Measurements from ENCODE around the gene MACROH2A1.
A peak's percentile ranks its signal among the peaks of the same experiment; 100 is the strongest.

The MACROH2A1 gene

GRCh38 chr5:135398855-135399793 lies at the start of gene MACROH2A1:
MACROH2A1 (minus strand) TSS chr5:135399231; CDS start chr5:135389093, 10,138 bp downstream.
- ATAC-seq (ENCODE audit: low read depth): peak; percentile 91
- DNase-seq (ENCODE audit: low spot score in 2 of 2): peak; percentile 73 to 79
- peak within 1 kb of the TSS; percentile 93 for H3K4me3 Mint-ChIP-seq
- H3K4me1 Mint-ChIP-seq: peaks cover 31% of the 10 kb centered on the region
- H3K27me3 Mint-ChIP-seq: no peaks in the 10 kb centered on the region
- peaks cover 2% of the 10 kb centered on the region for H3K36me3 Mint-ChIP-seq
- H3K27ac Mint-ChIP-seq: peak within 1 kb of the TSS; percentile 97
- H3K9me3 Mint-ChIP-seq: no peaks in the 10 kb centered on the region

GRCh38 chr5:135448071-135448739 lies 49.2 kb upstream of the MACROH2A1 start:
- Mint-ChIP-seq H3K36me3 (no peaks in the 10 kb centered on the region), H3K4me3 (no peak overlapping the region), H3K27ac (no peak overlapping the region), H3K27me3 (peaks cover 26% of the 10 kb centered on the region), H3K9me3 (no peaks in the 10 kb centered on the region), H3K4me1 (no peaks in the 10 kb centered on the region)
- DNase-seq (ENCODE audit: low spot score in 2 of 2) (no peak), ATAC-seq (ENCODE audit: low read depth) (no peak)

GRCh38 chr5:135447298-135447929 lies 48.4 kb upstream of the MACROH2A1 start, which contains the start of gene DCANP1:
DCANP1 (minus strand) TSS chr5:135447348; CDS start chr5:135447108, 240 bp downstream.
- DNase-seq (ENCODE audit: low spot score in 2 of 2) (no peak), ATAC-seq (ENCODE audit: low read depth) (no peak)
- Mint-ChIP-seq H3K36me3 (no peaks in the 10 kb centered on the region), H3K27ac (no peak within 1 kb of the TSS), H3K9me3 (no peaks in the 10 kb centered on the region), H3K4me3 (no peak within 1 kb of the TSS), H3K4me1 (no peaks in the 10 kb centered on the region), H3K27me3 (peaks cover 30% of the 10 kb centered on the region)

- H3K4me3 Mint-ChIP-seq: no peak overlapping the region
- H3K36me3 Mint-ChIP-seq: no peaks in the 10 kb centered on the region
- no peak overlapping the region for H3K27ac Mint-ChIP-seq
- peaks cover 30% of the 10 kb centered on the region for H3K27me3 Mint-ChIP-seq
- H3K4me1 Mint-ChIP-seq: no peaks in the 10 kb centered on the region
- ATAC-seq (ENCODE audit: low read depth) (no peak), DNase-seq (ENCODE audit: low spot score in 2 of 2) (no peak)
- no peaks in the 10 kb centered on the region for H3K9me3 Mint-ChIP-seq
Measured at GRCh38 chr5:135446615-135447014, 47.6 kb upstream of the MACROH2A1 start.

GRCh38 chr5:135446206-135446605 lies 47.2 kb upstream of the MACROH2A1 start:
- ATAC-seq (ENCODE audit: low read depth) (no peak), DNase-seq (ENCODE audit: low spot score in 2 of 2) (no peak)
- no peak overlapping the region for H3K27ac Mint-ChIP-seq
- H3K4me3 Mint-ChIP-seq: no peak overlapping the region
- no peaks in the 10 kb centered on the region for H3K36me3 Mint-ChIP-seq
- H3K27me3 Mint-ChIP-seq: peaks cover 31% of the 10 kb centered on the region
- H3K4me1 Mint-ChIP-seq: peaks cover under 1% of the 10 kb centered on the region
- H3K9me3 Mint-ChIP-seq: no peaks in the 10 kb centered on the region

GRCh38 chr5:135445306-135445985 lies 46.4 kb upstream of the MACROH2A1 start:
- no peak overlapping the region for H3K4me3 Mint-ChIP-seq
- no peaks in the 10 kb centered on the region for H3K9me3 Mint-ChIP-seq
- H3K27ac Mint-ChIP-seq: no peak overlapping the region
- H3K4me1 Mint-ChIP-seq: peaks cover 4% of the 10 kb centered on the region
- no peaks in the 10 kb centered on the region for H3K36me3 Mint-ChIP-seq
- ATAC-seq (ENCODE audit: low read depth) (no peak), DNase-seq (ENCODE audit: low spot score in 2 of 2) (no peak)
- peaks cover 29% of the 10 kb centered on the region for H3K27me3 Mint-ChIP-seq

- ATAC-seq (ENCODE audit: low read depth) (no peak), DNase-seq (ENCODE audit: low spot score in 2 of 2) (no peak)
- peaks cover 30% of the 10 kb centered on the region for H3K27me3 Mint-ChIP-seq
- H3K36me3 Mint-ChIP-seq: no peaks in the 10 kb centered on the region
- peaks cover 4% of the 10 kb centered on the region for H3K4me1 Mint-ChIP-seq
- H3K4me3 Mint-ChIP-seq: no peak overlapping the region
- no peaks in the 10 kb centered on the region for H3K9me3 Mint-ChIP-seq
- no peak overlapping the region for H3K27ac Mint-ChIP-seq
Measured at GRCh38 chr5:135444881-135445280, 45.9 kb upstream of the MACROH2A1 start.

- H3K27ac Mint-ChIP-seq: no peak overlapping the region
- H3K4me1 Mint-ChIP-seq: peaks cover 4% of the 10 kb centered on the region
- ATAC-seq (ENCODE audit: low read depth) (no peak), DNase-seq (ENCODE audit: low spot score in 2 of 2) (no peak)
- peaks cover 26% of the 10 kb centered on the region for H3K27me3 Mint-ChIP-seq
- no peaks in the 10 kb centered on the region for H3K9me3 Mint-ChIP-seq
- H3K36me3 Mint-ChIP-seq: no peaks in the 10 kb centered on the region
- no peak overlapping the region for H3K4me3 Mint-ChIP-seq
Measured at GRCh38 chr5:135444360-135444759, 45.3 kb upstream of the MACROH2A1 start.

GRCh38 chr5:135443161-135443960 lies 44.3 kb upstream of the MACROH2A1 start:
- Mint-ChIP-seq H3K9me3 (no peaks in the 10 kb centered on the region), H3K4me1 (peaks cover 4% of the 10 kb centered on the region), H3K27ac (no peak overlapping the region), H3K4me3 (no peak overlapping the region), H3K36me3 (no peaks in the 10 kb centered on the region), H3K27me3 (peaks cover 26% of the 10 kb centered on the region)
- ATAC-seq (ENCODE audit: low read depth): no peak
- no peak for DNase-seq (ENCODE audit: low spot score in 2 of 2)

- Mint-ChIP-seq H3K27me3 (peaks cover 24% of the 10 kb centered on the region), H3K4me1 (peaks cover 4% of the 10 kb centered on the region), H3K36me3 (no peaks in the 10 kb centered on the region), H3K4me3 (no peak overlapping the region), H3K27ac (no peak overlapping the region), H3K9me3 (no peaks in the 10 kb centered on the region)
- no peak for DNase-seq (ENCODE audit: low spot score in 2 of 2)
- no peak for ATAC-seq (ENCODE audit: low read depth)
Measured at GRCh38 chr5:135442431-135443160, 43.6 kb upstream of the MACROH2A1 start.

GRCh38 chr5:135441919-135442318 lies 42.9 kb upstream of the MACROH2A1 start:
- no peaks in the 10 kb centered on the region for H3K9me3 Mint-ChIP-seq
- DNase-seq (ENCODE audit: low spot score in 2 of 2) (no peak), ATAC-seq (ENCODE audit: low read depth) (no peak)
- no peak overlapping the region for H3K27ac Mint-ChIP-seq
- no peaks in the 10 kb centered on the region for H3K36me3 Mint-ChIP-seq
- peaks cover 8% of the 10 kb centered on the region for H3K4me1 Mint-ChIP-seq
- H3K4me3 Mint-ChIP-seq: no peak overlapping the region
- H3K27me3 Mint-ChIP-seq: peaks cover 18% of the 10 kb centered on the region

- no peaks in the 10 kb centered on the region for H3K9me3 Mint-ChIP-seq
- no peaks in the 10 kb centered on the region for H3K36me3 Mint-ChIP-seq
- H3K4me1 Mint-ChIP-seq: peaks cover 8% of the 10 kb centered on the region
- ATAC-seq (ENCODE audit: low read depth) (no peak), DNase-seq (ENCODE audit: low spot score in 2 of 2) (no peak)
- no peak overlapping the region for H3K27ac Mint-ChIP-seq
- H3K27me3 Mint-ChIP-seq: peaks cover 18% of the 10 kb centered on the region
- H3K4me3 Mint-ChIP-seq: no peak overlapping the region
Measured at GRCh38 chr5:135441350-135441831, 42.4 kb upstream of the MACROH2A1 start.

All from memory B cell (primary cell).